ENCODE measurements around the gene ACOXL. TPM values are rescaled to one million over a fixed set of nuclear protein-coding genes. Genes with fewer than 3 reads are reported as not detected.
"Not testable (repeated sequence)": the region's sequence is repeated elsewhere in the genome, so short reads cannot be mapped to it uniquely, and the experiment has no call there.

Gene ACOXL
- total and polyA plus RNA-seq, 2 donors (not counting 3 experiments of a cell fraction or from before 2014, with no cell fraction given): not detected

GRCh38 chr2:110691612-110692258 lies 40.6 kb upstream of the ACOXL start:
- DNase-seq (ENCODE audit: low read depth, low spot score) (no peak), FAIRE-seq (no peak)
- POLR2A ChIA-PET: no interaction called here
- Histone ChIP-seq H3K9me1 (replicated peaks; ENCODE audit: control insufficient read depth, extremely low read depth, insufficient read depth, low read length) (no peaks in the 10 kb centered on the region), H3K4me3 (replicated peaks in 1 of 3; ENCODE audit: insufficient read depth in 1 of 3, low read depth in 1 of 3, low read length in 3 of 3) (no peak overlapping the region), H3K27ac (ENCODE audit: insufficient read depth, low read depth, low read length) (no peak overlapping the region), H3K9ac (replicated peaks; ENCODE audit: extremely low read depth, insufficient read depth, low read length) (no peak overlapping the region), H3K9me3 (replicated peaks; ENCODE audit: control insufficient read depth, insufficient read depth, low read length) (no peaks in the 10 kb centered on the region), H3K36me3 (ENCODE audit: control insufficient read depth in 2 of 2, extremely low read depth in 1 of 2, insufficient read depth in 2 of 2, low read length in 2 of 2) (no peaks in the 10 kb centered on the region), H2AFZ (ENCODE audit: low read depth, low read length) (no peak overlapping the region), H3K79me2 (ENCODE audit: control insufficient read depth, insufficient read depth, low read length) (no peaks in the 10 kb centered on the region), H3K27me3 (ENCODE audit: control insufficient read depth in 2 of 2, insufficient read depth in 2 of 2, low read length in 2 of 2) (peaks cover 16 to 45% of the 10 kb centered on the region in 2 experiments), H3K4me2 (ENCODE audit: insufficient read depth, low read length) (no peak overlapping the region), H4K20me1 (replicated peaks; ENCODE audit: control insufficient read depth, extremely low read depth, insufficient read depth, low read length) (no peaks in the 10 kb centered on the region), H3K4me1 (ENCODE audit: control insufficient read depth, extremely low read depth, insufficient read depth, low read length) (no peaks in the 10 kb centered on the region)
- no TSS peak for BruUV-seq (replicated peaks)
- intact Hi-C loops (cut with micrococcal nuclease): no loop called here
- TF ChIP-seq GATA2 (IDR thresholded peaks at IDR 0.05; ENCODE audit: insufficient read depth, insufficient read length, low read depth, low read length) (no peak), POLR2AphosphoS5 (IDR thresholded peaks at IDR 0.05; ENCODE audit: insufficient read depth, low read depth, low read length) (no peak), FOS (IDR thresholded peaks at IDR 0.05; ENCODE audit: borderline replicate concordance, insufficient read depth, low read length) (no peak), EZH2 (IDR thresholded peaks at IDR 0.05; ENCODE audit: borderline replicate concordance, low read depth, low read length, severe bottlenecking) (no peak), JUN (IDR thresholded peaks at IDR 0.05; ENCODE audit: borderline replicate concordance, insufficient read depth, insufficient read length, low read depth) (no peak), POLR2A (IDR thresholded peaks at IDR 0.05; ENCODE audit: low read depth, low read length) (no peak), MYC (IDR thresholded peaks at IDR 0.05; ENCODE audit: low read depth, low read length) (no peak), CTCF (IDR thresholded peaks at IDR 0.05; ENCODE audit: extremely low read depth in 1 of 2, insufficient read depth in 1 of 2, low read depth in 1 of 2, low read length in 2 of 2) (no peak), MAX (IDR thresholded peaks at IDR 0.05; ENCODE audit: insufficient read depth, insufficient read length) (no peak)
- CTCF ChIA-PET: no interaction called here
- dilution Hi-C loops (cut with MboI; ENCODE audit: extremely low pct_ligation_motif_present, low sequenced_read_pairs): no loop called here

GRCh38 chr2:110695146-110695898 lies 37.1 kb upstream of the ACOXL start:
- intact Hi-C loops (cut with micrococcal nuclease); POLR2A ChIA-PET: not testable (repeated sequence)
- peak; percentile 87 for FAIRE-seq

More at GRCh38 chr2:110695146-110695898, 37.1 kb upstream of the ACOXL start:
- H2AFZ ChIP-seq (ENCODE audit: low read depth, low read length); H4K20me1 ChIP-seq (replicated peaks; ENCODE audit: control insufficient read depth, extremely low read depth, insufficient read depth, low read length); H3K4me3 ChIP-seq (replicated peaks in 1 of 3; ENCODE audit: insufficient read depth in 1 of 3, low read depth in 1 of 3, low read length in 3 of 3); H3K79me2 ChIP-seq (ENCODE audit: control insufficient read depth, insufficient read depth, low read length); H3K9ac ChIP-seq (replicated peaks; ENCODE audit: extremely low read depth, insufficient read depth, low read length); H3K4me1 ChIP-seq (ENCODE audit: control insufficient read depth, extremely low read depth, insufficient read depth, low read length); H3K36me3 ChIP-seq (ENCODE audit: control insufficient read depth in 2 of 2, extremely low read depth in 1 of 2, insufficient read depth in 2 of 2, low read length in 2 of 2); H3K9me3 ChIP-seq (replicated peaks; ENCODE audit: control insufficient read depth, insufficient read depth, low read length); H3K9me1 ChIP-seq (replicated peaks; ENCODE audit: control insufficient read depth, extremely low read depth, insufficient read depth, low read length); H3K4me2 ChIP-seq (ENCODE audit: insufficient read depth, low read length); H3K27ac ChIP-seq (ENCODE audit: insufficient read depth, low read depth, low read length); dilution Hi-C loops (cut with MboI; ENCODE audit: extremely low pct_ligation_motif_present, low sequenced_read_pairs); BruUV-seq (replicated peaks): not testable (repeated sequence)
- peaks cover 7 to 20% of the 10 kb centered on the region in 2 experiments for H3K27me3 ChIP-seq (ENCODE audit: control insufficient read depth in 2 of 2, insufficient read depth in 2 of 2, low read length in 2 of 2)
- CTCF ChIA-PET: interaction anchor here (0.6 to 1.0 kb wide), 2 partner anchors 26 to 60 kb away, joined by 3 read pairs; no protein-coding TSS in a partner anchor
- DNase-seq (ENCODE audit: low read depth, low spot score): peak; percentile 20
